Endodermal cell (in vitro differentiated cells): ENCODE measurements around the gene SOD3. TPM values are rescaled to one million over a fixed set of nuclear protein-coding genes. Genes with fewer than 3 reads are reported as not detected.

Source experiments
- DNase-seq: peaks from one replicate; pipeline ENCODE4 v3.0.0-alpha.2; 2017
- H3K27ac ChIP-seq: 2 replicates; pipeline ENCODE4 v1.5.1; 2013; ENCODE audit warnings: mild to moderate bottlenecking, low read depth, low read length, moderate library complexity
- H3K27me3 ChIP-seq: 2 replicates; pipeline ENCODE4 v1.6.1; 2013; ENCODE audit warnings: mild to moderate bottlenecking, low read length, moderate library complexity; ENCODE audit not compliant: insufficient read depth, control insufficient read depth, poor library complexity, severe bottlenecking
- H3K36me3 ChIP-seq: 2 replicates; pipeline ENCODE4 v1.7.0; 2013; ENCODE audit warnings: mild to moderate bottlenecking, low read length, moderate library complexity; ENCODE audit not compliant: control insufficient read depth, insufficient read depth
- H3K4me1 ChIP-seq: one replicate; pipeline ENCODE4 v1.7.0; 2013; ENCODE audit warnings: low read length; ENCODE audit not compliant: control insufficient read depth, insufficient read depth
- H3K4me3 ChIP-seq: 2 replicates; pipeline ENCODE4 v1.5.1; 2013; ENCODE audit warnings: mild to moderate bottlenecking, low read length, moderate library complexity
- H3K9ac ChIP-seq: 2 replicates; pipeline ENCODE4 v1.6.1; 2013; ENCODE audit warnings: mild to moderate bottlenecking, low read length, moderate library complexity; ENCODE audit not compliant: poor library complexity, severe bottlenecking; ENCODE audit errors: extremely low read depth
- H3K9me3 ChIP-seq: 2 replicates; pipeline ENCODE4 v1.6.1; 2013; ENCODE audit warnings: mild to moderate bottlenecking, low read length, moderate library complexity; ENCODE audit not compliant: control insufficient read depth
- H3K27ac Mint-ChIP-seq: 2 replicates; pipeline ENCODE4 v1.8.0; 2020; ENCODE audit warnings: mixed read lengths
- H3K27me3 Mint-ChIP-seq: 2 replicates; pipeline ENCODE4 v1.8.0; 2021; ENCODE audit warnings: mild to moderate bottlenecking, mixed read lengths; ENCODE audit not compliant: insufficient read depth
- H3K36me3 Mint-ChIP-seq: 2 replicates; pipeline ENCODE4 v1.8.0; 2020; ENCODE audit warnings: low read depth, mixed read lengths
- H3K4me1 Mint-ChIP-seq: 2 replicates; pipeline ENCODE4 v1.8.0; 2020; ENCODE audit warnings: mixed read lengths
- H3K4me3 Mint-ChIP-seq: 2 replicates; pipeline ENCODE4 v1.8.0; 2020; ENCODE audit warnings: mild to moderate bottlenecking, moderate library complexity, mixed read lengths
- H3K9me3 Mint-ChIP-seq: 2 replicates; pipeline ENCODE4 v1.8.0; 2020; ENCODE audit warnings: mild to moderate bottlenecking, mixed read lengths
- CTCF ChIP-seq: fragments of 200-600 bp; sonication (generic); conservative IDR thresholded peaks from 2 replicates; pipeline ENCODE4 v1.5.0; 2021; ENCODE audit warnings: antibody characterized with exemption, mild to moderate bottlenecking
- WGBS, 2 experiments: methylation state at CpG; one replicate each; pipeline versions ENCODE4 v1.1.5 to v1.1.7; 2013; ENCODE audit warnings: missing lambda C conversion rate in 2 of 2, mixed read lengths in 1 of 2; ENCODE audit not compliant: insufficient coverage in 1 of 2, insufficient read length in 1 of 2; 5-methylcytosine and 5-hydroxymethylcytosine counted together
- total RNA-seq, 2 donors: library from RNA; stranded (reverse); fragmentation: NEBNext Ultra II Directional in 1 of 2; extraction: Animal tissue kit (Norgen Biotek cat#: 25700) in 1 of 2; gene quantifications; 2 replicates in 1 of 2; 3 replicates in 1 of 2; pipeline ENCODE4 v1.2.1, GENCODE V29; 2021

SOD3 gene
- total RNA-seq, 2 donors from 2014 or later = 5.7 to 8.7 TPM

- H3K27ac Mint-ChIP-seq = no peak overlapping the region
- no peak overlapping the region for H3K27ac ChIP-seq
- H3K36me3 ChIP-seq = no peaks in the 10 kb centered on the region
- WGBS, 2 experiments = 91 to 95% methylated on average over 7 to 11 of the region's 11 CpGs
- H3K36me3 Mint-ChIP-seq = peaks cover 2% of the 10 kb centered on the region
- no peak for TF ChIP-seq CTCF
- no peaks in the 10 kb centered on the region for H3K9me3 Mint-ChIP-seq
- no peak overlapping the region for H3K9ac ChIP-seq
- H3K27me3 Mint-ChIP-seq = peaks cover 59% of the 10 kb centered on the region
- H3K4me3 ChIP-seq = no peak overlapping the region
- peaks cover 28% of the 10 kb centered on the region for H3K4me1 Mint-ChIP-seq
- no peaks in the 10 kb centered on the region for H3K4me1 ChIP-seq
- no peaks in the 10 kb centered on the region for H3K9me3 ChIP-seq
- peaks cover 20% of the 10 kb centered on the region for H3K27me3 ChIP-seq
- DNase-seq = no peak
- no peak overlapping the region for H3K4me3 Mint-ChIP-seq
These were observed 11.0 kb downstream of the SOD3 start for GRCh38 chr4:24806206-24806990.

DNA sequence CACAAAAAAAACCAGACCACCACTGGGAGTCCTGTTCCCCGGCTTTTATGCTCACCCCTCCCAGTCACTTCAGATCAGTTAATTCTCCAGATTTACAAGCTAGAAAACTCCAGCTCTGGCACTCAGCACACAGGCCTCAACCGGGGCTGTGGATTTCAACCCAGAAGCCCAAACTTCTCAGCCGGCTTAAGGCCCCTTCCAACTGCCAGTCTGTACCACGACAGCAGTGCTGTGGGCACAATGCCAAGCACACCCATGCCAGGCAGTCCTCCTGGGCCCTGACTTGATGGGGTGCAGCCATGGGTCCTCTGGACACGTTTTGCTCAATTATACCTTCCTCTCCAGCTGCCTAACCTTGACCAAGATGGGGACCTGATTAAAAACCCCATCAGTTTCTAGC lies 12.2 kb downstream of the SOD3 start:
- no peak overlapping the region for H3K4me3 Mint-ChIP-seq
- Histone ChIP-seq H3K4me3 (no peak overlapping the region), H3K36me3 (no peaks in the 10 kb centered on the region), H3K27ac (no peak overlapping the region), H3K9ac (no peak overlapping the region), H3K4me1 (no peaks in the 10 kb centered on the region), H3K27me3 (peaks cover 8% of the 10 kb centered on the region), H3K9me3 (peaks cover 6% of the 10 kb centered on the region)
- no peak for TF ChIP-seq CTCF
- H3K9me3 Mint-ChIP-seq = peaks cover 6% of the 10 kb centered on the region
- H3K4me1 Mint-ChIP-seq = peaks cover 20% of the 10 kb centered on the region
- no peak for DNase-seq
- peaks cover 10% of the 10 kb centered on the region for H3K36me3 Mint-ChIP-seq
- WGBS, 2 experiments = 87 to 90% methylated on average over 4 to 5 of the region's 5 CpGs
- H3K27ac Mint-ChIP-seq = no peak overlapping the region
- H3K27me3 Mint-ChIP-seq = peaks cover 47% of the 10 kb centered on the region

DNA sequence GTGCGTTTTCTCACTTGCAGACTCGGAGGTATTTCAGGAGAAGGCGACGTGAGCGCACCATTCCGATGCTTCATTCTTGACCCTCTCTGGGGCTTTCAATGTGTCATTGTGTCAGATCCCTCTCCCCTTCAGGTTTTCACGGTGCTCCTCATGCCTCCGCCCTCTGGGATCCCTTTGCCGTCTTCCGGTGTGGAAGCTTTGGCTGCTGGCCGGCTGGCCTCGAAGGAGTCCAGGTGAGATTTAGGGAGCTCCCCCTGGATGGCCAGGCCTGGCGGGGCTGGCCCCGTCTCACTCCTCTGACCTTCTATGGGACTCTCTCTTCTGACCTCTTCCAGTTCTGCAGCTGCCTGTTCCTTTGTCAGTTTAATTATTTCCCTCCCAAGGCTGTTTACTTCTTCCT lies 12.9 kb downstream of the SOD3 start:
- H3K4me1 ChIP-seq = no peaks in the 10 kb centered on the region
- Mint-ChIP-seq H3K4me3 (no peak overlapping the region), H3K4me1 (peaks cover 17% of the 10 kb centered on the region), H3K27me3 (peaks cover 41% of the 10 kb centered on the region), H3K36me3 (peaks cover 10% of the 10 kb centered on the region), H3K9me3 (peaks cover 8% of the 10 kb centered on the region), H3K27ac (no peak overlapping the region)
- H3K27me3 ChIP-seq = peaks cover 3% of the 10 kb centered on the region
- H3K9ac ChIP-seq = no peak overlapping the region
- H3K9me3 ChIP-seq = peaks cover 11% of the 10 kb centered on the region
- H3K27ac ChIP-seq = no peak overlapping the region
- DNase-seq = no peak
- TF ChIP-seq CTCF = no peak
- H3K4me3 ChIP-seq = no peak overlapping the region
- H3K36me3 ChIP-seq = no peaks in the 10 kb centered on the region
- 94 to 96% methylated on average over 8 to 14 of the region's 14 CpGs for WGBS, 2 experiments
